Measurements from ENCODE around the gene IQCF2.

Gene IQCF2

DNA sequence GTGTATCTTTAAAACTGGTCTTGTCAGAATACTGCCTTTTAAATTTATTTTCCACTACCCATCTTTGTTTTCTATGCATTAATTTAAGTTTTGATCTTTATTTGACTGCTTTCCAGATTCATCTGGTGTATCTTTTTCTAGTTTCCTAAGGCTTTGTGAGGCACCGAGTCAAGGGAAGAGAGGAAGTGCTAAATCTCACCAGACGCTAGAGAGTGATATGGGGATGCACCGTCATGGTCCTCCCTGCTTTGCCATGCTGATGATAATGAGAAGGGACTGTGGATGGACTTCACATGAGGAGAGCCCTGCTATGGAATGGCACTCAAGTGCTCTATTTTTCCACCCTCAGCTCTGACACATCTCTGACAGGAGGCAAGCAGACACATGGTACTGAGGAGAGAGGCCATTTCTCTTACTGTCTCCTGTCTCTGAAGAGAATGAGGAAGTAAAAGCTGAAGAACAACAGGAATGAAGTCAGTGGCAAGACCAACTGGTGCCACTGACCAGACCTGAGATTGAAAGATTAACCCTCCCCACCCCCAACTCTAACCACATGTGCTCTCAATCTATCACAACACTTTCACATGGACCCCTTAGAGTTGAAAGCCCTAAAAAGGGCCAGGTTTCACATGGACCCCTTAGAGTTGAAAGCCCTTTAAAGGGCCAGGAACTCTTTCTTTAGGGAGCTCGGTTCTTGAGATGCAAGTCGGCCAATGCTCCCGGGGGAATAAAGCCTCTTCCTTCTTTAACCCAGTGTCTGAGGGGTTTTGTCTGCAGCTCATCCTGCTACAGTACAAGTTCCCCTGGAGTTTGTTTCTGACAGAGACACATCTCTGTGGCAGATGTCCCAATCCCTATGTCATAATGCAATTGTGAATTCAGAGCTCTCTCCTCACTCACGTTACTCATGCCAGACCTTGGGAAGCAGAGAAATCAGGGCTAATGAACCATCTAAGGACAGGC is at the start of gene IQCF2:
Gene IQCF2, plus strand, starts transcription at position 913 of the 963 bp plus-strand sequence. CDS start 52 bp downstream, outside the sequence.
- Histone ChIP-seq H3K9me3 (no peaks in the 10 kb centered on the region), H3K4me1 (no peaks in the 10 kb centered on the region), H3K36me3 (no peaks in the 10 kb centered on the region), H3K27ac (no peak within 1 kb of the TSS), H3K27me3 (peaks cover 0 to 5% of the 10 kb centered on the region in 2 donors), H3K4me3 (no peak within 1 kb of the TSS)
- no peak for DNase-seq
- TF ChIP-seq, protein P1, sequence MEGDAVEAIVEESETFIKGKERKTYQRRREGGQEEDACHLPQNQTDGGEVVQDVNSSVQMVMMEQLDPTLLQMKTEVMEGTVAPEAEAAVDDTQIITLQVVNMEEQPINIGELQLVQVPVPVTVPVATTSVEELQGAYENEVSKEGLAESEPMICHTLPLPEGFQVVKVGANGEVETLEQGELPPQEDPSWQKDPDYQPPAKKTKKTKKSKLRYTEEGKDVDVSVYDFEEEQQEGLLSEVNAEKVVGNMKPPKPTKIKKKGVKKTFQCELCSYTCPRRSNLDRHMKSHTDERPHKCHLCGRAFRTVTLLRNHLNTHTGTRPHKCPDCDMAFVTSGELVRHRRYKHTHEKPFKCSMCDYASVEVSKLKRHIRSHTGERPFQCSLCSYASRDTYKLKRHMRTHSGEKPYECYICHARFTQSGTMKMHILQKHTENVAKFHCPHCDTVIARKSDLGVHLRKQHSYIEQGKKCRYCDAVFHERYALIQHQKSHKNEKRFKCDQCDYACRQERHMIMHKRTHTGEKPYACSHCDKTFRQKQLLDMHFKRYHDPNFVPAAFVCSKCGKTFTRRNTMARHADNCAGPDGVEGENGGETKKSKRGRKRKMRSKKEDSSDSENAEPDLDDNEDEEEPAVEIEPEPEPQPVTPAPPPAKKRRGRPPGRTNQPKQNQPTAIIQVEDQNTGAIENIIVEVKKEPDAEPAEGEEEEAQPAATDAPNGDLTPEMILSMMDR (IDR thresholded peaks at IDR 0.05) = no peak
- intact Hi-C loops (cut with DNase I; ENCODE audit: low total_unique reads) = no loop called here

DNA sequence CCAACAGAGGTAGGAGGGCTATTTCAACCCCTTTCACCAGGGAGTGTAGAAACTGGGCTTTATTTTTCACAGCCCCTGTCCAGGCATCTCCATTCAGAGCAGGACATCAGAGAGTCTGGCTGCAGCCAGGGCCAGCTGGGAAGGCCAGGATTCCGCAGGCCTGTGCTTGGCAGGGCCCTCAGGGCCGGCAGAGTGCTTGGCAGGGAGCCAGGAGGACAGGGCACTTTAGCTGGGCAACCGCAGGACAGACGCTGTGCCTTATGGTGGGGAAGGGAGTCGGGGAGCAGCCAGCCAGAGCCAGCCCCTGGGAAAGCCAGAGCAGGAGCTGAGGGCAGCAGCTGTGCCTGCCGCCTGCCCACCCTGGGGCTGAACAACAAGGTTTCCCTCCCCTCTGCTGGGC is 47.9 kb upstream of the IQCF2 start:
- no peaks in the 10 kb centered on the region for H3K27me3 ChIP-seq
- H3K27ac ChIP-seq = no peak overlapping the region
- H3K9me3 ChIP-seq = no peaks in the 10 kb centered on the region
- TF ChIP-seq, protein P1 (IDR thresholded peaks at IDR 0.05) = no peak
- H3K4me1 ChIP-seq = no peaks in the 10 kb centered on the region
- H3K4me3 ChIP-seq = no peak overlapping the region
- intact Hi-C loops (cut with DNase I; ENCODE audit: low total_unique reads) = no loop called here
- DNase-seq = no peak
- no peaks in the 10 kb centered on the region for H3K36me3 ChIP-seq

DNA sequence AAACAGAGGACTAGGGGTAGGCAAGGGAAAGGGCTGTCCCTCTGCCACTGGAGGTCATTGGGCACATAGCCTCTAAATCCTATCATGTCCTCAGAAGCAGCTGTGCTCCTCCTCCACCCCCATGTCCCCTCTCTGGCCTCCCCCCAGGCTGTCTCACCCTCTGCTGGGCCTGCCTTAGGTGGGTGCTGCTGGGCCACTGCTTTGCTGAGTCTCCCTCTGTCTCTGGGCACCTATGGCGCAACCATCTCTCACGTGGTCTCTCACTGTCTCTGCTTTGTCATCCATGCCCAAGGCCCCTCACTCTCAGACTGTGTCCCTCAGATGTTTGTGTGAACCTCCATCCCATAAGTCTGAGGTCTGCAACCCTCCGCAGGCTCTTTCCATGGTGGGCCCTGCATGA is 47.4 kb upstream of the IQCF2 start:
- no peaks in the 10 kb centered on the region for H3K4me1 ChIP-seq
- no peaks in the 10 kb centered on the region for H3K36me3 ChIP-seq
- intact Hi-C loops (cut with DNase I; ENCODE audit: low total_unique reads) = no loop called here
- no peak overlapping the region for H3K27ac ChIP-seq
- TF ChIP-seq, protein P1 (IDR thresholded peaks at IDR 0.05) = no peak
- no peaks in the 10 kb centered on the region for H3K27me3 ChIP-seq
- no peak overlapping the region for H3K4me3 ChIP-seq
- DNase-seq = no peak
- no peaks in the 10 kb centered on the region for H3K9me3 ChIP-seq

DNA sequence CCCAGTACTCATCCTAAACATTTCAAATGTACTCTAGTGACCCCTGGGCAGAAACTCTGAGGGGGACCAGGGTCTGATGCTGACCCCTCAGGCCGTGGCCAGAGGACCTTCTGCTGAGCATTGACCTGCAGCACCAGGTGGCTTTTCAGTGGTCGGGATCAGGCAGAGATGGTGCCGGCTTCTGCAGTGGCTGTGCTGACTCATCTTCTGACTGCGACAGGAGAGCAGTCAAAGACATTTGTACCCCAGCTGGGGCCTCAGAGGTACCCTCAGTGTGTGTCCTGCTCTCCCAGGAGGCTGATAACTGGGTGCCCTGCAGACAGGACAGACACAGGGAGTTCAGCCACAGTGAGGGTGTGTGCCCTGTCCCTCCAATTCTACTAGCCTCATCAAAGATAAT is 45.8 kb upstream of the IQCF2 start:
- Histone ChIP-seq H3K27me3 (peaks cover 0 to 9% of the 10 kb centered on the region in 2 donors), H3K4me3 (no peak overlapping the region), H3K4me1 (no peaks in the 10 kb centered on the region), H3K27ac (no peak overlapping the region), H3K36me3 (no peaks in the 10 kb centered on the region), H3K9me3 (no peaks in the 10 kb centered on the region)
- TF ChIP-seq, protein P1 (IDR thresholded peaks at IDR 0.05) = no peak
- intact Hi-C loops (cut with DNase I; ENCODE audit: low total_unique reads) = no loop called here
- no peak for DNase-seq

DNA sequence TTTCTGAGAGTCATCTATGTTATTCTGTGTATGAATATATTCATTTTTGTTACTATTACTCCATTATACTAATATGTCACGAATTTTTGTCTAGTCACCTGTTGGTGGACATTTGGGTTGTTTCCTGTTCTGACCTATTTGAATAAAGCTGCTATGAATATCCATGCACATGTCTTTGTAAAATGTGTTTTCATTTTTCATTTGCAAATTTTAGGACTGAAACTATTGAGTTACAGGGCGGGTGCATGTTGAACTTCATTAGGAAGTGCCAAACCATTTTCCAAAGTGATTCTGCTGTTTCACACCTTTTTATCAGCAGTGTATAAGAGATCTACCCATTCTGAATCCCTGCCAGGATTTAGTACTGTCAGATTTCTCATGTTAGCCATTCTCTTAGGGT is 44.7 kb upstream of the IQCF2 start:
- Histone ChIP-seq H3K9me3 (no peaks in the 10 kb centered on the region), H3K4me1 (no peaks in the 10 kb centered on the region), H3K27me3 (peaks cover 0 to 11% of the 10 kb centered on the region in 2 donors), H3K4me3 (no peak overlapping the region), H3K36me3 (no peaks in the 10 kb centered on the region), H3K27ac (no peak overlapping the region)
- no peak for DNase-seq
- TF ChIP-seq, protein P1 (IDR thresholded peaks at IDR 0.05) = no peak
- intact Hi-C loops (cut with DNase I; ENCODE audit: low total_unique reads) = no loop called here

All from tibial artery (tissue), 4 donors.